NCI-H1092 treated with DMSO at 0.1 percent for 48 hours (cell line): ENCODE measurements around the gene ZDHHC11.
A peak's percentile ranks its signal among the peaks of the same experiment; 100 is the strongest.

Experiments
- DNase-seq: peaks from one replicate; lab custom pipeline; 2025; lab: John Stamatoyannopoulos, UW

ZDHHC11 gene, protein sequence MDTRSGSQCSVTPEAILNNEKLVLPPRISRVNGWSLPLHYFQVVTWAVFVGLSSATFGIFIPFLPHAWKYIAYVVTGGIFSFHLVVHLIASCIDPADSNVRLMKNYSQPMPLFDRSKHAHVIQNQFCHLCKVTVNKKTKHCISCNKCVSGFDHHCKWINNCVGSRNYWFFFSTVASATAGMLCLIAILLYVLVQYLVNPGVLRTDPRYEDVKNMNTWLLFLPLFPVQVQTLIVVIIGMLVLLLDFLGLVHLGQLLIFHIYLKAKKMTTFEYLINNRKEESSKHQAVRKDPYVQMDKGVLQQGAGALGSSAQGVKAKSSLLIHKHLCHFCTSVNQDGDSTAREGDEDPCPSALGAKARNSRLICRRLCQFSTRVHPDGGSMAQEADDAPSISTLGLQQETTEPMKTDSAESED

GRCh38 chr5:850511-851006 is at the start of gene ZDHHC11:
Gene ZDHHC11 (minus strand): TSS chr5:850986. CDS start chr5:850602, 384 bp downstream.
- no peak for DNase-seq

GRCh38 chr5:893711-894110 is 42.9 kb upstream of the ZDHHC11 start:
- DNase-seq: no peak

GRCh38 chr5:893137-893506 is 42.3 kb upstream of the ZDHHC11 start:
- DNase-seq: no peak

- DNase-seq: peak; percentile 75
These were observed 41.8 kb upstream of the ZDHHC11 start, which contains the start of the genes BRD9 and TRIP13 for GRCh38 chr5:892394-893136. Gene BRD9 (minus strand): TSS chr5:892801. CDS start chr5:892657, 144 bp downstream. Gene TRIP13 (plus strand): TSS chr5:892884. CDS start chr5:892999, 115 bp downstream.

- DNase-seq: no peak
These were observed 41.1 kb upstream of the ZDHHC11 start for GRCh38 chr5:891837-892393.

DNA sequence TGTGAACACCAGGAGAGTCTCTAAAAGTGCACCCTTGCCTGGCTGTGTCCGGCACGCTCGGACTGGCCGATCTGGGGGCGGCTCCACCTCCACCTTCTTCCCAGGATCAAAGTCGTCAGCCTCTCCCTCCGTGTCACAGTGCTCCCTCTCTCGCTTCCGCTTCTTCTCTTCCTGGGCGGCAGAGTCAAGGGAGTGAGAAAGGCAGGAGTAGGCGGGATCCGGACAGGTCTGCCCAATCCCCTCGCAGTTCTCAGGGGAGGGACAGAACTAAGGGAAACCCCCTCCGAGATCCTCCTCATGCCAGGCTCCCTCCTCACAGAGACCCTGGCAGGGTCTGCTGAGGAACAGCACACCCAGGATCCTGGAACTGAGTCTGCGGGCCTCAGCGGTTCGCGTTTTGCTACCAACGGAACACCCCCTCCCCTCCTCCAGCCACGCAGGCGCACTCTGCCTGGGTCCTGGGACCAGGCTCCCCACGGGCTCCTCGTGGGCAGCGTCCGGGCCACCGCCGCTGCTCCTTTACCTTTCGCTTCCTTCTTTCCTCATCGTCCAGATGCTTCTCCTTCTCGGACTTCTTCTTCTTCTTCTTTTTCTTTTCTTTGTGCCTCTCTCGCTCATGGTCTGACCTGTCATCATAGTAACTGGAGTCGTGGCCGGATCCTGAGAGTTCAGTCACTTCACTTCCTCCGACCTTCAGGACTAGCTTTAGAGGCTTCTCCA is 40.5 kb upstream of the ZDHHC11 start:
- no peak for DNase-seq

DNA sequence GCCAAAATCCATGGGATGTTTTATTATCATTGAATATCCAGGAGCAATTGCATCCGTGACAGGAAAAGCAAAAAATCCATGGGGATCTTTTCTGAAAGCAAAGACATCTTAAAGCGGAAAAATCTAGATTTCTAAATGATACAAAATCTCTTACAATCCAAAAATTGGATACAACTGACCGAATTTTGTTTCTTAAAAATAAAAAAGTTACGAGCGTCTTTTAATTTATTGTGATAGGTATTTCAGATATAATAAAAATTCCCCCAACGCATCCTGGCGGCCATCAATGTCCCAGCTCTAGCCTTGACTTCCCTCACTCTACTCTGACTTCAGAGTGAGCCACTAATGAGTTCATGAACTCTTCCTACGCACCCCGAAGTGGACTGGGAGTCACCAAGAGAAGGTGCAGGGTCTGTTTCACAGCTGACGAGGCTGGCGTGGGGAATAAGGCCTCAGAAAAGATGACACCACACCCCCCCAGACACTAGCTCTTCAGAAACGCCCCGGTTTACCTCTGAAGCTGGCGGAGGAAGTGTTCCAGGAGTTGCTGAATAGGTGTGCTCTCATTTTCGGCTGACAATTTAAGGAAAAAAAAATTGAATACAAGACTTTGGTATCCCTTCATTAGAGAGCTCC is 38.4 kb upstream of the ZDHHC11 start:
- no peak for DNase-seq

GRCh38 chr5:888638-889035 is 37.9 kb upstream of the ZDHHC11 start:
- DNase-seq: no peak

- no peak for DNase-seq
These were observed 37.3 kb upstream of the ZDHHC11 start for GRCh38 chr5:887947-888637.

GRCh38 chr5:886716-887325 is 36.0 kb upstream of the ZDHHC11 start:
- DNase-seq: no peak

DNA sequence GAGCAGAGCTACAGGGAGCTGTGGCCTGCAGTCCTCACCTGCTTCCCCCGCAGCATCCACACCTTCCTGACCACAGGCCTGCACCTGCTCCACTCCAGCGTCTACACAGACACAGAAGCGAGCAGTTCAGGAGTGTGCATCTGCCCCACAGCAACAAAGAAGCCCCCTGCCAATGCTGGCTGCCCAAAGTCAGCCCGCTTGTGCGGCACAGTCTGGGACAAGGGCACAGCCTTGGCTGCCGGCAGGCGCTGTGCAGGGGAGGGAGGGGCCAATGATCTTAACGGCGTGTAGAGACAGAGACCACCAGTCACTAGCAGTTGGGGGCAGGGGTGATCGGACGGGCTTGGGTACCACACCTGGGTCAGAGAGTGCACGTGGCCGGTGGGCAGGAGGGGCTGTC is 35.2 kb upstream of the ZDHHC11 start:
- no peak for DNase-seq

DNA sequence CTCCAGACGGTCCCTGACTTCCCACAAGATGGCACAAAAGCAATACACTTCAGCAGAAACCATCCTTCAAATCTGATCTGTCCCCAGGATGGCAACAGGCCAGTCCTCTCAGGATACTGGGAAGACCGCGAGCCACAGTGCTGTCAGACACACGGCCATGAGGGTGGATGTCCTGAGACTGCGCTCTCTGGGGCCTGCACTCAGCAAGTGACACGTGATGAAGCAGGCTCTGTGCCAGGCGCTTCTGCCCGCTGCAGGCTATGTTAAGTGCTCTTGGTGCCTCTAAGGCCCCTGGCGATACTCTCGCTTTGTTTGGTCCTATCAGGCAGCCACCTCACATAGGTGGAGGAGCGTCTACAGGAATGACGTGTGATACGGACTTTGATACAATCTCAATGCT is 34.7 kb upstream of the ZDHHC11 start:
- DNase-seq: peak; percentile 10

DNA sequence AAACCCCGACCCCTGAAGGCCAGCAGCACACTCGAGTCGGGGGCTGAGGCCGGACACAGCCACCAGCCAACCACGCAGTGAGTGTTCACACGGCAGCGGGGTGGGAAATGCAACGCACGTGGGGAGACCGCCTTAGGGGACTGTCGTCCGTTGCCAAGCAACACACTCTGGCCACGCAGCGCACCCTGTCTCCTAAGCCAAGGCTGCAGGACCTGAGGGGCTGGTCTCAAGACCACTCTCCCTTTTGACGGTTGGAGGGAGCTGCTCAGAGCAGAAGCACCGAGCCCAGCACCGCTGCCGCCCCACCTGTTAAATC is 34.3 kb upstream of the ZDHHC11 start:
- DNase-seq: no peak

DNA sequence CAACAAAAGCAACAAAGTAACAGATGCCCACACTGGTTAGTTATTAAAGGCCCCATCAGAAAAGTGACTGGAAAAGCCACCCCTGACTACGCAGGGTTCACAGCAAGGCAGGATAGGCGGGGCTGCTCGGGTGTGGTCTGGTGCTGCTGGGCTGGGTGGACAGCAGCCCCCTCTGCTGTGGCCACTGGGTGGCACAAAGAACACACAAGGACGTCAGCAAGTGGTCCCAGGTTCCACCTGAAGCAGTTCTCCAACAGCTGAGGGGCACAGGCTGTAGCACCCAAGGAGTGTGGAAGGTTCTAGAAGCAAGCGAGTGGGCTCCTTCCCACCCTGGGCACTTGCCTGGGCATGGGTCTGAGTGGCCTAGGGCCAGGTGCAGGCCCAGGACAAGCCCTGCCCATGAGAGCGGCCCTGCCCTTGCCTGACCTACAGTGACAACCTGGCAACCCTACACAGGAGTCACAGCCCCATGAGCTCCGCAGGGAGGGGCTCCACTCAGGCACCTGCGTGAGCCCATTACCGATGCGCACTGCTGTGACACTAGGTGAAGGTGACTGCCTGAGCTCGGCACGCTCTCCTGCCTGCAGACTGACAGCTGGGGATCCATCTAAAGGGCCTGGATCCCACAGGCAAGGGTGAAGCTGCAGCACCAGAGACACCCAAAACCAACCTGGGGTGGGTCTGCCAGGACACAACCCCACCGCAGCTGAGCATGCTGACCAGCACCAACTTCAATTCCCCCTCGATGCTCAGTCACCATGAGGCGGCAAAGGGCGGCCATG is 33.8 kb upstream of the ZDHHC11 start:
- DNase-seq: no peak

- DNase-seq: no peak
These were observed 32.8 kb upstream of the ZDHHC11 start for GRCh38 chr5:883475-884181.

GRCh38 chr5:882253-883183 is 31.7 kb upstream of the ZDHHC11 start:
- DNase-seq: no peak

DNA sequence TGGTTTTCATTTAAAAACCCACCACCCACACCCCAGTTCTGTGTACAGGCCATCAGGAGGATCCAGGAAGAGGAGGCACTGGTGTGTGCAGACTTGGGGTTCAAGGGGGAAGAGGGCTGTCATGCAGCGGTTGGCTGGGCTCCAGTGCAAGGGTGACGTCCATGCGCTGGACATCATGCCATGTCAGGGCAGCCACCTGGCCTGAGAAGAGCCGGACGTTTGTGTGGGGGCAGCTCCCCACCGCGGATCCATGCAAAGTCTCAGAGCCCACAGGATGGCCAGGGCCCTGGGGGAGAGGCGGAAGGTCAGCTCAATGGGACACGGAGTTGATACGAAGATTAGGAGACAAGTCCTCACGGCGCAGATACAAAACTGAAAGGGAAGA is 30.8 kb upstream of the ZDHHC11 start:
- no peak for DNase-seq
